GM21576 (cell line): ENCODE data around the gene DTNB.

Source experiments
- ATAC-seq: cut with Tn5 transposase; IDR thresholded peaks from one replicate; pipeline ENCODE4 v1.9.1; 2021; ENCODE audit warnings: mild to moderate bottlenecking, moderate library complexity; ENCODE audit not compliant: unreplicated experiment

The DTNB gene

DNA sequence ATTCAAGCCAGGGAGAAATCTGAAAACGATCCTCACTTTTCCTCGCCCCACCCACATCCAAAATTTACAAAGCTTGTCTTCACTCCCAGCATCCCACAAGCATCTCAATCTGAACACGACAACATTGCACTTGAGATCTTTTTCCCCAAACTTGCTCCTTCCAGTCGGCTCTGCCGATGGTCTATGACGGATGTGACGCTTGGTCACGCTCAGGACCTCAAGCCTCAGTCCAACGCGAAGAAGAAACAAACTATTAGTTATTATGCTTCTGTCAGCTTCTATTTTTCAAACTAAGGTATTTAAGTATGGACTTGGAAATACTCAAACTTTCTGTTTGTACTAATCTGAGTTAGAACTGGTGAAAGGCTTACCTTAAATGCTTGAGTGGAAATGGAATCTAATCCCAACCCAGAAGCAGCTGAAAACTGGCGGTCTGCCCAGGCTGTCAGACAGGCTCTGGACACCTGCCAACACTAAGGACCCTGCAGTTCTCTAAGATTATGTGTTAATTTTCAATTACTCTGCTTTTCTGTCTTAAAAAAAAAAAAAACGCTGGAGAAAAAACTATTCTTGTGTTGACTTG, 199.5 kb downstream of the DTNB start:
- ATAC-seq = no peak

DNA sequence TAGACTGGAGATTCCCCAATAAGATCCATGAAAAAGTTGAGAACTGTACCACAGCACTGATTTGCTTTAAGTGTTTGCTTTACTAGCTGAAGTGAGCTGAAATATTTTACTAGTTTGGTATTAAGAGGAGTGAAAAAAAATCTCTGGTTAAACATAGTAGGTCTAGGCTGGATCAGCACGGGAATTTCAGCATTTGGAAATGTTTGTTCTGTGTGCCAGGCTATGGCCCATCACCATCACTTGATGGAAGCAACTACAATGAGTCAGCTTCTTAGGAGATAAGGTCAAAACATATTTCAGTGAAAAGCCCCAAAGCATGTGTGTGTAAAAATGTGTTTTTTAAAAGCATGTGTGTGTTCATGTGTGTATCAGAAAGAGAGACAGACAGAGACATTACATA, 200.2 kb downstream of the DTNB start:
- ATAC-seq = no peak

DNA sequence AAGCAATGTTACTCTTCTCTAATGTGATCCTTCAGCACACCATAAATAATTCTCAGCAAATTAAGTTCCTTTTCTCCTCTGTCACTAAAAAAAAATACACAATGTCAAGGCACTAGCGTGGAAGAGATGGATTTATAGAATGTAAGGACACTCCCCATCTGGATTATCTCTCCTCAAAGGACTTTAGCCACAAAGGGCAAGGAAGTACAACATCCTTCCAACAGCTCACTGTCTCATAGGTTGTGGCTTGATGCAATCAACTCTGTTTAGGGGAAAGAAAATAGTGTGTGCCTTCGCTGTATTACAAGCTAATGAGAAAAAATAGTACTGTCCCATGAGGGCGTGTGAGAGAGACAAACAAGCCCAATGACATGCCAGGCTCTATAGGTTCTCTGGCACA, 202.6 kb downstream of the DTNB start:
- ATAC-seq = no peak

GRCh38 chr2:25467743-25468142, 205.6 kb downstream of the DTNB start:
- no peak for ATAC-seq

- ATAC-seq = no peak
Observed at GRCh38 chr2:25462021-25462420, 211.4 kb downstream of the DTNB start.

- ATAC-seq = no peak
Observed at GRCh38 chr2:25460261-25460905, 213.0 kb downstream of the DTNB start.

DNA sequence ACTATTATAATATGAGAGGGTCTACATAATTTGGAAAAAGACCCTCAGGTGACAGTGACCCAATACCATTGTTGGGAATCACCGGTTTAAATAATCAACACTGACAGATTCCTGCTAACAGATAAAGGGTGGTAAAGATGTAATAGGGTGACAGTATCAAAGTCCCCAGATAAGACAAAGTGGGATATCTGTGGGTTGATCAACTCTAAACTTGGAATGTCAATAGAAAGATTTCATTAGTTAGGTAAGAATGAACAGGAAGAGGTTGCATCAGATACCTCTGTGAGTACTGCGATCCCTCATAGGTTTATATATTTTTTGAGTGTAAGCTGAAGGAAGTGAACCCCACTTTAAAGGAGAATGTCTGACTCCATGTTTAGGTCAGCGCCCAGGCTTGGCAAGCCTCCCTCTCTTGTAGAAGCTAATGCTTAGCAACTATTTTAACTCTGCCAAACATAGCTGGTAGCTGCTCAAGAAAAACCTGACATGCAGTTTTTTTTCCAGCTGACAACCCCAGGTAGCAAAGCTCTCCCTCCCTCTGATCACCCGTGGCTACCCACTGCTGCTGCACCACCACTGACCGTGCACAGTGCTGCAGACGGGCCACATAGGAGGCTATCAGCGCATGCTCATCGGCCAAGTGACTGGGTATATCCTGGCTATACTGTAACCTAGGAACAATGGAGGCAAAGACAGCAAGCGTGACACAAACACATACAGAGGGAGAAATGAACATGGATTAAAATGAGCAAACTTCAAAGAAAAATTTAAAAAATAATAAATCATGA, 218.4 kb downstream of the DTNB start:
- ATAC-seq = no peak

GRCh38 chr2:25453199-25453905, 220.0 kb downstream of the DTNB start:
- ATAC-seq = peak; percentile 86

DNA sequence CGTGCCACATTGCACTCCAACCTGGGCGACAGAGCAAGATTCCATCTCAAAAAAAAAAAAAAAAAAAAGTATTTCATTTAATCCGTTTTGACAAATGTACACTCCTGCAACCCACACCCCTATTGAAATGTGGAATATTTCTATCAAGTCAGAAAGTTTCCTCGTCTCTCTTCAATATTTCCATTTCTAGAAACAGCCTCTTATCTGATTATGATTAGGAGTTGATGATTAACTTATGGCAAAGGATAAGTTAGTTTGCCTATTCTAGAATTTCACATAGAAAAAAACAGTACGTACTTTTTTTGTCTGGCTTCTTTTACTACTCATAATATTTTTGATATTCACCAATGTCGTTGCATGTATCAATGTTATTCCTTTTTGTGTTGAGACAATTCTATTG, 224.6 kb downstream of the DTNB start:
- ATAC-seq = no peak

- no peak for ATAC-seq
Observed at GRCh38 chr2:25447018-25447417, 226.4 kb downstream of the DTNB start.

- ATAC-seq = no peak
Observed at GRCh38 chr2:25446122-25446521, 227.3 kb downstream of the DTNB start.

- no peak for ATAC-seq
Observed at GRCh38 chr2:25445464-25445863, 227.9 kb downstream of the DTNB start.

GRCh38 chr2:25444608-25445270, 228.6 kb downstream of the DTNB start:
- ATAC-seq = no peak

GRCh38 chr2:25443766-25444165, 229.6 kb downstream of the DTNB start:
- no peak for ATAC-seq

DNA sequence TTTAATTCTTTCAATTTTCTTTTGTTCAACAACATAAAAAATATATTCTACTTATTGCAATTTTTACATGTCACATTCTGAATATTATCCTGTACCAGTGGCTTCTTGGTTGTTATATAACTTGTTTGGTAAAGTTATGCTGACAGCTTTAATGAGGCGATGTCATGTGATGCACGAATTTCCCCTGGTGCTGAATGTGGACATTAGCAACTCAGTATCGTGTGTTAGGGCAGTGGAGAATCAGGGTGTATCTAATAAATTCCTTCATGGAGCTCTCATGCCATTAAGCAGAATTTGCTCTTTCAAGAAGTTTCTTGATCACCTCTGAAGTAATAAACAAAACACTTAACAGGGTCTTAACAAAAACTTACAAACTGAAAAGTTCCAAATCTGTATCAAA, 232.0 kb downstream of the DTNB start:
- ATAC-seq = no peak

DNA sequence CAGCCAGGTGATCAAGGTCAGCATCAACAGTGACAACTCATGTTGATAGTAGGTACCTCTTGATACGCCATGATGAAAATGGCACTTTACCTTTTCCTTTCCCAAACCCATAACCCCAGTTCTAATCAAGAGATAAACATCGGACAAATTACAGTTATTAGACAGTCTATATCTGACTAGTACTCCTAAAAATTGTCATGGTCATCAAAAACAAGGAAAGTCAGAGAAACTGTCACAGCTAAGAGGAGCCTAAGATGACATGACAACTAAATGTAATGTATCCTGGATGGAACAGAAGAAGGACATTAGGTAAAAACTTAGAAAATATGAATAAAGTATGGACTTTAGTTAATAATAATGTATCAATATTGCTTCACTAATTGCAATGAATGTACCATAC, 234.6 kb downstream of the DTNB start:
- no peak for ATAC-seq

DNA sequence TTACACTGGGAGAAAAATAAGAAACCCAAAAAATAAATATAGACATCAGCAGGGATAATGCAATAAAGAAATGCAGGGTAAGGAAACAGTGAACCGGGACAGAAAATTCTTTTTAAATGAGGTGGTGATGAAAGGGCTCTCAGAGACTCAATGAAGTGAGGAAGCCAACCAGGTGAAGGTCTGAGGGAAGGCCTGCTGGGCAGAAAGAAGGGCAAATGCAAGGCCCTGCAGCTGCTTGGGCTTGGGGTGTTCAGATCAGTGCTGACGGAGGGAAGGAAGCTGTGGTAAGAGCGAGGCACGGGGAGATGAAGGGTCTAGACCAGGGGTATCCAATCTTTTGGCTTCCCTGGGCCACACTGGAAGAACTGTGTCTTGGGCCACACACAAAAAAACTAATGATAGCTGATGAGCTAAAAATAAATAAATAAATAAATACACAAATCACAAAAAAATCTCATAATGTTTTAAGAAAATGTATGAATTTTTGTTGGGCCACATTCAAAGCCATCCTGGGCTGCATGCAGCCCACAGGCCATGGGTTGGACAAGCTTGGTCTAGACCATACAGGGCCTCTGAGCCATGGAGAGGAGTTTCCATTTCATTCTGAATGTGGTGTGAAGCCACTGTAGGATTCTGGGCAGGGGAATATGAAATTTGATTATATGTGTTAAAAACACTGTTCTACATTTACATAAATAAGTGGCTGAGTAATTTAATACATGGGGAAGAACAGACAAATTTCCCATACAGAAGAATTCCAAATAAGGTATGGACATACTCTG, 235.3 kb downstream of the DTNB start:
- ATAC-seq = no peak

GRCh38 chr2:25435421-25435820, 238.0 kb downstream of the DTNB start:
- no peak for ATAC-seq

- no peak for ATAC-seq
Observed at GRCh38 chr2:25431604-25432003, 241.8 kb downstream of the DTNB start.

- no peak for ATAC-seq
Observed at GRCh38 chr2:25430556-25430955, 242.8 kb downstream of the DTNB start.
